OCI-LY7 (cell line): ENCODE measurements around the gene AGPAT3. TPM values are rescaled to one million over a fixed set of nuclear protein-coding genes. Genes with fewer than 3 reads are reported as not detected.

Experiments
- BruUV-seq: library from RNA; stranded (reverse); fragments of 400-500 nt; replicated peaks from 2 replicates; lab custom pipeline; 2021; lab: Mats Ljungman, UMichigan
- CTCF ChIA-PET: fragments of 300-600 bp; sonication (Branson Sonifier 250); formaldehyde crosslinking; loops from one replicate; lab custom pipeline; 2022; ENCODE audit warnings: antibody characterized with exemption; ENCODE audit not compliant: unreplicated experiment; lab: Charles Lee
- POLR2A ChIA-PET: fragments of 300-600 bp; sonication (Branson Sonifier 250); formaldehyde crosslinking; loops from one replicate; lab custom pipeline; 2022; ENCODE audit warnings: antibody characterized with exemption; lab: Charles Lee
- DNase-seq: peaks from one replicate; pipeline ENCODE4 v3.0.0-alpha.2; 2015; ENCODE audit warnings: low spot score
- H2AFZ ChIP-seq: fragments of 200-600 bp; sonication (generic), shearing (Covaris generic); 2 replicates; pipeline ENCODE4 v1.6.1; 2014; ENCODE audit warnings: mild to moderate bottlenecking, antibody characterized with exemption, low read length, moderate library complexity
- H3K27ac ChIP-seq: fragments of 200-600 bp; sonication (generic); 2 replicates; pipeline ENCODE4 v1.5.1; 2014; ENCODE audit warnings: mixed run types, low read depth, mild to moderate bottlenecking, moderate library complexity, low read length, inconsistent platforms; ENCODE audit not compliant: poor library complexity, severe bottlenecking
- H3K36me3 ChIP-seq: fragments of 200-600 bp; sonication (generic); 2 replicates; pipeline ENCODE4 v1.6.1; 2014; ENCODE audit warnings: mild to moderate bottlenecking, antibody characterized with exemption, low read length, moderate library complexity, mixed read lengths; ENCODE audit not compliant: insufficient read depth
- H3K4me1 ChIP-seq: fragments of 200-600 bp; sonication (generic); 2 replicates; pipeline ENCODE4 v1.5.1; 2014; ENCODE audit warnings: mild to moderate bottlenecking, low read length; ENCODE audit not compliant: insufficient read depth, poor library complexity, severe bottlenecking
- H3K4me2 ChIP-seq: fragments of 200-600 bp; sonication (generic); 2 replicates; pipeline ENCODE4 v1.6.1; 2014; ENCODE audit warnings: mild to moderate bottlenecking, low read length
- H3K4me3 ChIP-seq: fragments of 200-600 bp; sonication (generic); 2 replicates; pipeline ENCODE4 v1.5.1; 2014; ENCODE audit warnings: mild to moderate bottlenecking, low read depth, low read length; ENCODE audit not compliant: poor library complexity, severe bottlenecking
- H3K79me2 ChIP-seq: fragments of 200-600 bp; sonication (generic); 2 replicates; pipeline ENCODE4 v1.6.1; 2016; ENCODE audit warnings: low read depth, mild to moderate bottlenecking, low read length, moderate library complexity, mixed read lengths; ENCODE audit not compliant: insufficient read depth
- H3K9me2 ChIP-seq: fragments of 200-600 bp; sonication (generic); 2 replicates; pipeline ENCODE4 v1.6.1; 2016; ENCODE audit warnings: mild to moderate bottlenecking, low read length, mixed read lengths; ENCODE audit not compliant: insufficient read depth
- H3K9me3 ChIP-seq: fragments of 200-600 bp; sonication (generic); 2 replicates; pipeline ENCODE4 v1.6.1; 2014; ENCODE audit warnings: mild to moderate bottlenecking, mixed run types, low read length, mixed read lengths
- H4K20me1 ChIP-seq: fragments of 200-600 bp; sonication (generic); 2 replicates; pipeline ENCODE4 v1.6.1; 2014; ENCODE audit warnings: mild to moderate bottlenecking, antibody characterized with exemption, low read length, moderate library complexity, mixed read lengths; ENCODE audit not compliant: insufficient read depth
- CTCF ChIP-seq: fragments of 200-600 bp; sonication (generic); conservative IDR thresholded peaks from 2 replicates; pipeline ENCODE4 v1.5.1; 2014; ENCODE audit warnings: mild to moderate bottlenecking, antibody characterized with exemption, low read length, moderate library complexity, mixed read lengths
- EZH2phosphoT487 ChIP-seq: fragments of 200-600 bp; sonication (generic); IDR thresholded peaks from 2 replicates; pipeline ENCODE4 v1.6.1; 2018; ENCODE audit warnings: low read depth, borderline replicate concordance, mild to moderate bottlenecking, mixed run types, antibody characterized with exemption, low read length, moderate library complexity, mixed read lengths
- intact Hi-C: fragments of 100-400 bp; cut with micrococcal nuclease; formaldehyde crosslinking; loops from one replicate; pipeline ENCODE4 v1.10.0; 2022; ENCODE audit not compliant: unreplicated experiment
- total RNA-seq, 2 experiments: library from RNA; depleted of rRNA in 1 of 2; stranded (reverse); fragments of >200 nt in 1 of 2; shearing (Covaris generic) in 1 of 2; gene quantifications; 2 replicates each; pipeline ENCODE4 v1.2.3, GENCODE V29; 2014 to 2022

AGPAT3 gene
- total RNA-seq, 2 experiments from 2014 or later: 9.2 to 33.4 TPM

GRCh38 chr21:43905726-43906455 lies 40.9 kb downstream of the AGPAT3 start:
- Histone ChIP-seq H3K27ac (no peak overlapping the region), H3K79me2 (no peaks in the 10 kb centered on the region), H3K4me2 (no peak overlapping the region), H4K20me1 (no peaks in the 10 kb centered on the region), H2AFZ (no peak overlapping the region), H3K4me1 (no peaks in the 10 kb centered on the region), H3K4me3 (no peak overlapping the region), H3K9me3 (no peaks in the 10 kb centered on the region), H3K36me3 (no peaks in the 10 kb centered on the region), H3K9me2 (no peaks in the 10 kb centered on the region)
- POLR2A ChIA-PET: no interaction called here
- intact Hi-C loops: no loop called here
- DNase-seq: no peak
- TF ChIP-seq EZH2phosphoT487 (no peak), CTCF (no peak)
- CTCF ChIA-PET: interaction anchor here (0.6 kb wide), 1 partner anchor 1256 kb away, joined by 3 read pairs; no protein-coding TSS in a partner anchor
- no TSS peak for BruUV-seq

DNA sequence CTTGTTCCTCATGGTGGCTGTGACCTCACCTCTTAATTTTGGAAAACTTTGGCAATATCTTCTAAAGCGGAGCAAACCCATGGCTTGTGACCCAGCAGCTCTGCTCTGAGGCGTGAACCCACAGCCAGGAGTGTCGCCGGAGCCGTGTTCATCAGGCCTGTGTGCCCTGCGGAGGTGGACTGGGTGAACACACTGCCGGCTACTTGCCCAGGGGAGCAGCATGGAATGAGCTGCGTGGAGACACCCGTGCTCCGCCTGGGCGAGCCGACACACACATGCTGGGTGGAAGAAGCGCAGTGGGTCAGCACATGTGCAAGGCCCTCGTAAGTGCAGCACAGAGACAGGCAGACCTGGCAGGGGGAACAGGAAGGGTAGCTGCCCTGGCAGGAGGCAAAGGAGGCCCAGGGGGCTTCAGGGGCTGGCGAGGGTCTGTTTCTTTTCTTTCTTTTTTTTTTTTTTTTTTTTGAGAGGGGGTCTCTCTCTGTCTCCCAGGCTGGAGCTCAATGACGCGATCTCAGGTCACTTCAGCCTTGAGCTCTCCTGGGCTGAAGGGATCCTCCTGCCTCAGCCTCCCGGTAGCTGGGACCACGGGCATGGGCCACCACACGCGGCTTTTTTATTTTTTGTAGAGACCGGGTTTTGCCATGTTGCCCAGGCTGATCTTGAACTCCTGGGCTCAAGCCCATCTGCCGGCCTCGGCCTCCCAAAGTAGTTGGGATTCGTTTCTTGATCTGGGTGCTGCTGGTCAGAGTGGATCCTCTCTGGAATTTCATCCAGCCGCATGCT lies 41.8 kb downstream of the AGPAT3 start:
- POLR2A ChIA-PET: interaction anchor here (1.3 kb wide), 1 partner anchor 12 kb away, joined by 3 read pairs; no protein-coding TSS in a partner anchor

More for the DNA sequence above, 41.8 kb downstream of the AGPAT3 start:
- Histone ChIP-seq H3K4me3 (no peak overlapping the region), H3K27ac (no peak overlapping the region), H3K4me2 (no peak overlapping the region), H3K9me3 (no peaks in the 10 kb centered on the region), H3K9me2 (no peaks in the 10 kb centered on the region), H4K20me1 (no peaks in the 10 kb centered on the region), H3K79me2 (no peaks in the 10 kb centered on the region), H3K36me3 (no peaks in the 10 kb centered on the region), H2AFZ (no peak overlapping the region), H3K4me1 (no peaks in the 10 kb centered on the region)
- no TSS peak for BruUV-seq
- TF ChIP-seq EZH2phosphoT487 (no peak), CTCF (no peak)
- CTCF ChIA-PET: no interaction called here
- intact Hi-C loops: no loop called here
- no peak for DNase-seq
